NCI-H524 (cell line): Measurements from ENCODE around the gene SLC1A7.

Source experiments
- DNase-seq, 2 experiments: peaks; one replicate each; lab custom pipeline; 2025; lab: John Stamatoyannopoulos, UW

SLC1A7 gene

DNA sequence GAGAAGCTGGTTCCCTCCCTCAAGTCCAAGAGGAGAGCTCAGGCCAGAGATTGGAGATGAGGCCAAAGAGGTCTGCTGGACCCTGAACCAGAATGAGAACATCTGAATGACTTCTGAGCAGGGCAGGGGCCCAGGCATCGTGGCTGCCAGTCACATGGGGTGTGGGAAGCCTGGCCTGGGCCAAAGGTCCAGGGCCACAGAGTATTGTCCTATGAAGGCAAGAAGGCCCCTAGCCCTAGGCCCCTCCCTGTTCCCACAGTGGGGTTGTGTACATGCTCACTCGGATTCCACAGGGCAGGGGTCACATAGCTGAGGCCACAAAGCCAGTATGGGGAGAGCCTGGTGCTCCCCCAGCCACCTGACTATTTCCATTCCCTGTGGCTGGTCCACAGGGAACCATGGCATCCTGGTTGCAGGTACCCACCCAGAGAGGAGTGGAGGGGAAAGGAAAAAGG is 18.5 kb upstream of the SLC1A7 start:
- no peak for DNase-seq

- DNase-seq = no peak
Observed at GRCh38 chr1:53158900-53159299, 16.5 kb upstream of the SLC1A7 start.

DNA sequence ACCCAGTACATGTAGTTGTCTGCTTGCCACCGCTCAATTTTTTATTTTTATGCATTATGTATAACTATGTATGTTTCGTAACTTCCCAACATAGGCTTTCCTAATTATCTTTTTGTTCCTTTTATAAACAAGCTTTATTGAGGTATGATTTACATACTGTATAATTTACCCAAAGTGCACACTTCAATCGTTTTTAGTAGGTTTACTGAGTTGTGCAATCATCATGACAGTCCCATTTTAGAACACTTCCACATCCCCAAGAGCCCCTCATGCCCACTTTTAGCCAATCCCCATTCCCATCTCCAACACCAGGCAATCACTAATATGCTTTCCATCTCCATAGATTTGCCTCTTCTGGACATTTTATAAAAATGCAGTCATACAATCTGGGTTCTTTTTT is 14.3 kb upstream of the SLC1A7 start:
- no peak for DNase-seq

- DNase-seq = no peak
Observed at GRCh38 chr1:53155945-53156344, 13.5 kb upstream of the SLC1A7 start.

GRCh38 chr1:53155534-53155933 is 13.1 kb upstream of the SLC1A7 start:
- no peak for DNase-seq

- no peak for DNase-seq
Observed at GRCh38 chr1:53154859-53155438, 12.5 kb upstream of the SLC1A7 start.

- no peak for DNase-seq
Observed at GRCh38 chr1:53153752-53154151, 11.3 kb upstream of the SLC1A7 start.

- peak in 1 of 2 experiments; percentile 54 for DNase-seq
Observed at GRCh38 chr1:53148123-53148522, 5.7 kb upstream of the SLC1A7 start.

DNA sequence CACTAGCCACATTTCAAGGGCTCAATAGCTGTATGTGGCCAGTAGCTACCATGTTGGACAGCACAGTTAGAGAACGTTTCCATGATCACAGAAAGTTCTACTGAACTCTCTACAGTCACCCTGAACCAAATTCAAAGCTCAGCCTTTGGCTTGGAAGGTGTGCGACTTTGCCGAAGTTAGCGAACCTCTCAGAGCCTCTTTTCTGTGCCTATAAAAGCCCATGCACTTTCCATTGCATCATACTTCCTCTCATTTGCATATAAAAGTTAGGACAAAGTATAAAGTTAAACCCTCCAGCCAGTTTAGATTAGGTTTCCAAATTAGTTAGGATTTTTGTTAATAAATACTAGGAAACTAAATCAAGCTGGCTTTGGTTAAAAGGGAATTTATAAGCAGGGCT is 4.7 kb upstream of the SLC1A7 start:
- DNase-seq = no peak

GRCh38 chr1:53145942-53146708 is 3.7 kb upstream of the SLC1A7 start:
- peak; percentile 93 to 97 for DNase-seq

DNA sequence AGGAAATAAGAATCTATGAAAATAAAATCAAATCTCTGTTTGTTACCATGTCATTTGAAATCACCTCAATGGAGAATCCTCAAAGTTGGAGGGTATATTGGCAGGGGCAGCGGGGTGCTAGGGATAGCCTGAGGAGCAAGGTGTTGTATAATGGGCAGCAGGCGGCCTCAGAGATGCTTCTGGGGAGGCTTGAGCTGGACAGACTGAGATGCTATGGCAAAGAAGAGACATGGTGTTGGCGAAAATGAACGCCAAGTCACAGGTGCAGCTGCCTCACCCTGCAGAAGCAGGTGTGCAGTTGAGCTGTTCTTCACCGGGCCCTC is 3.1 kb upstream of the SLC1A7 start:
- DNase-seq = no peak

DNA sequence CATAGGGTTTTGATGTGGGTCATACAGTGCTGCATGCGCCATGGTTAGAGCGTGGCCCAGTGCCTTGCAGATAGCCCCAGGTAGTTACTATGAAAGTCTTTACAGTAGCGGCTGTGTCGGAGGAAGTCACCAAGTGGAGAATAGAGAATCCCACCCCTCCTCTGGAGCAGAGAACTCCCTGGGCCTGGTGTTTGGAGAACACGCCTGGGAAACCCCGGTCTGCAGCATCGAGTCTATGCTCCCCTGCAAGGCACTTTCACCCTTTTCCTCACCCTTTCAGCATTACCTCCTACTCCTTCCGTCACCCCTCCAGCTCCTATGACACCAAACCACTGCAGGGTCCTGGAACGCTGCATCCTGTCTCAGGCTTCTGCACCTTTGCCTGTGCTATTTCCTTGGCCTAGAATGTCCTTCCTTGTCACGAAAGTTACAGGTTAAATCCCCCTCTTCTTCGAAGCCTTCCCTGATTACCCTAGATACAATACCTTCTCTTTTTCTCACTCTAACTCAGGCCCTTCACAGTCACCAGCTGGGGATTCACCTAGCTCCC is 2.7 kb upstream of the SLC1A7 start:
- DNase-seq = no peak

DNA sequence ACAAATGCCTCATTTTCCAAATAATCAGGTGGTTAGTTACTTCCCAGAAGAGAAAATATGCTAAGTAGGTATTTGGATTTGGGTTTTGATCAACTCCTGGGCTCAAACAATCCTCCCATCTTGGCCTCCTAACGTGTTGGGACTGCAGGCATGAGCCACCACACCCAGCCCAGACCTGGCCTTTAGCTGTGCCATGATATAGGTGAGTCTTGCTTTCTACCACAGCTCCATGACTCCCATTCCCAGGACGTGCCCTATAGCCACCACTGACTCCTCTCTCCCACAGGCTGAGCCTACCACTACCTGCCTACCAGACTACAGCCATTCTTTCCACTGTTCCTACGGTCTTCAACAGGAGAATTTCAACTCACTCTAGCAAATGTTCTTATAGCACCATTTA is 1.8 kb upstream of the SLC1A7 start:
- DNase-seq = no peak

DNA sequence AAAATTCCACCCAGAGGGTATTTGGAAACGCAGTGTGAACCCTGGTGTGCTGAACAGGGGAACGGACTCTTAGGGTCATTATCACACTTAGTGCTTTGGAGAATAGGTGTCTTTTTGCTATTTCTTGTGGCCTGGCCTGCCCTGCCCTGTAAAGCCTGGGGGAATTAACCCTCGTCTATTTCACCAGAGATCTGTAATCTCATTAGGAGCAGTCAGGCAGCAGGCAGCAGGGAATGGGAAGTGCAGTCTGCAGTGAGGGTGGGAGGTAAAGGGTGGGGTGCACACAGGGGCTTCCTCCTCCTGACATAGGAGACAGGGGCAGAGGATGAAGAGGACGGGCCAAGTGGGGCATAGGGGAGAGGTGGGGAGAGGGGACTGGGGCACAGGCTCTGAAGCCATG is 1.1 kb upstream of the SLC1A7 start:
- peak in 1 of 2 experiments; percentile 57 for DNase-seq

DNA sequence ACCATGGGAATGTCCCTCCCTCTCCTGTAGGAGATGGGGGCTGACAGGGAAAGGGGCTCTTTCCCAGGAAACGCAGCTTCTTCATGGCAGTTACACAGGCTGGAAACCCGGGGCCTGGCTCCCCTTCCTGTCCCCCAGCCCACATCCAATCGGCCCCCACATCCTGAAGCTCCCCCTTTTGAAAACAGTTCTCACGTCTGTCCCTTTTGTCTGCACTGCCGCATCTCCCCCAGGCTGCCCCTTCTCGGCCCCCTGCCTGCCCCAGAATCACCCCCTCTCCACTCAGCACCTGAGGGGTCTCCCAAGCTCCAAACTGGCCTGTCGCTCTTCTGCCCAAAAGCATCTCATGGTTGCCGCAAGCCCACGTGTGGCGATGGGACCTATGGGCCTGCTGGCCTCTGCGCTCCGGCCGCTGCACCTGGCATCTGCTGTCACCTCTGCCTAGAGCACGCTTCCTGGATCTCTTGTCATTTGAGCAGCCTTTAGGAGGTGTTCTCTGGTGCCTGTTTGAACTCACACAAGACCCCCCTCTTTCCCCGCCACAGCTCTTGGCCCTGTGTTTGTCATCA is 867 bp downstream of the SLC1A7 start:
- peak in 1 of 2 experiments; percentile 41 for DNase-seq

- peak in 1 of 2 experiments; percentile 55 for DNase-seq
Observed at GRCh38 chr1:53140451-53140850, 2.0 kb downstream of the SLC1A7 start.

DNA sequence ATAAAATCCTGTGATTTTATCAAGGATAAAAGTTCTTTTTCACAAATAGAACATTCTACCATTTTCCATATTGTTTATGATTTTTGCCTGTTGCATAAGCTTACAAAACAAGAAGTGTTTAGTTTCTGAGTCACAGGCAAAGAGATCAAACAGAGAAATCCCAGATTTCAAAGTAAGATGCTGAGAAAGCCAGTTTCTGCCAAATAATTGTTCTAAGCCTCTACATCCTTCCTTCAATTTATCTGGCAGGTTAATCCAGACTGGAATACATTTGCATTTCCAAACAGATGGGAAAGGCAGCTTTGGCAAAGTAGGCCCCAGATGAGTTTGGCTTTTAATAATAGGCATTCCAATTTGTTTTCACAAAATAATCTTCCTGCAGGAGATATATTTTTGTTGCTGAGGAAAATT is 2.5 kb downstream of the SLC1A7 start:
- DNase-seq = peak; percentile 29 to 55

DNA sequence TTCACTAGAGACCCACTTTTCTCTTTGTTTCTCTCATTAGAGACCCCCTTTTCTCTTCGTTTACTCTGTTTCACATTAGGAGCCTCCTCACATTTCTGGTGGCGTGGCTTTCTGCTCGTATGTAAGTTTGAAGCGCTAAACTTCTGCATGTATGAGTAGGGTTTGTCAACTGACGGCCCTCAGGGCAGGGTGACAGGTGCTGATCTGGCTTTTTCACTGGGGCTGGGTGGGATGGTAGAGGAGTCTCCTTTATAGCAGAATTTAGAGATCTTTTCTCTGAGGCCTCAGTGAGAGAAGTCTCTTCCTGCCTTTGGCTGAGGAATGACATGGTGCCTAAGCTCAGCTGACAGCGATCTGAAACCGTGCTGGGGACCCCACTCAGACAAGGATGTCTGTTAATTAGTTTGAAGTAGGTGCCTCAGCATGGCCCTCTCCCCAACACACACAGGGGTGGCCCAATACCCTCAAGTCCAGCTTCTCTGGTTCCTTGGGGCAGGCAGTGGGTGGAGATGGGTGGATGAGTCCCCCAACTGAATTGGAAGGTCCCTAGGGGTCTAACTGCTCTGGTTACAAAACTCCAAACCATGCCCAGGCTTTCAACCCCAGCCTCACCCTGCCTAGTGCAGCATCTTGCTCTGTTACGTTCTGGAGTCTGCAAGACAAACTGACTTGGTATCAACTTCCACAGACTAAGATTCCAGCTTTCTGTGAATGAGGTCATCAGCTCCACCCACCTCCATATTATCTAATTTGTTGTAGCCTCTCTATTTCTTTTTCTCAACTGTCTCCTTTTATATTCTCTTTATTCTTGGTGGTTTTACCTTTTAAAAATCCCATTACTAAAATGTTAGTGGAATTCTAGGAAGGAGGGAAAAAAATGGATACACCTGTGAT is 3.2 kb downstream of the SLC1A7 start:
- no peak for DNase-seq

DNA sequence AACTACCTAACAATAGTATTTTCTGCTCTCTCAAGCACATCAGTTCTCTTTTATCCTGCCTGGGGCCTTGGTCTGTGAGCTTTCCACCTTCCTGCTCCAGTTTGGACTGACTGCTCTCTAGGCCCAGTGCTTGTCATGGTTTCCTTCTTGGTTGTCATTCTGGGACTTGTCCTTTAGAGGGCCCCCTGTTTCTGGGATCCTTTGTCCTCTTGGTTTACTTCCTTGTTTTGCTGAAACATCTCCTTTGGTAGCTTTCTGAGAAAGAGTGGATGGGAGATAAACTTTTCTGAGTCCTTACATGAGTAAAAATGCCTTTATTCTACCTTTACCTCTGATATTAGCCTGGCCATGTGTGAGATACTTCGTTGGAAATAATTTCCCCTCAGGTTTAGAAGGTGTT is 4.7 kb downstream of the SLC1A7 start:
- peak; percentile 13 to 43 for DNase-seq

- no peak for DNase-seq
Observed at GRCh38 chr1:53135735-53136114, 6.7 kb downstream of the SLC1A7 start.

DNA sequence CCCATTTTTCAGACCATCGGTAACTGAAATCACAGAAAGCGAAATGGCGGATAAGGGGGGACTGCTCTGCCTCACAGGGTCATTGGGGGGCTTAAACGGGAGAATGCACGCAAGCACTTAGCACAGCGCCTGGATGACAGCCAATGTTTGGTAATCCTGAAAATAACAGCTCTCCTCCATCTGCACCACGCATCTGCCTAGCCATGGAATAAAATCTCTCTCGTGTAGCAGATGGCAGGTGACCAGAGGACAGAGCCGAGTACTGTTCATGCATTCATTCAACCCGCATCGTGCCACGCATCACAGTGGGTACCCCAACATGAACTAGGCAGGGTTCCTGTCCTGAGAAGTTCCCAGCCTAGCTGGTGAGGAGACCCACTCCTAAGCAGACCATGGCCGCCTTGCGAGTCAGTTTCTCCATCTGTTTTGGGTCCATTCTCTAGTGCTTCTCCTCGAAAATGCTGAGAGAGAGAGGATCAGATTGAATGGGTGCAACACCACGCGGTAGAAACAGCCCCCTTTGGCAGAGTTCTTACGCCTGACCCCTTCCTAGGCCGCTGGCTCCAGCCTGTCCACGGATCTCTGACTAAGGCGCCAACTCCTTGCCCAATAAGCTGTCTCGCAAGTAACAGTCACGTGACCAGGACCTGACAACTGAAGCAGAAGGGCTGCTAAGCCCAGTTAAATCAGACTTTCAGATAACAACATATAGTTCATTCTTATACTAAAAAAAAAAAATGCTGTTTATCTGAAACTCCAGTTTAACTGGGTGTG is 7.3 kb downstream of the SLC1A7 start:
- DNase-seq = peak; percentile 98
